ENCODE data around the gene FBXO21.

The FBXO21 gene

DNA sequence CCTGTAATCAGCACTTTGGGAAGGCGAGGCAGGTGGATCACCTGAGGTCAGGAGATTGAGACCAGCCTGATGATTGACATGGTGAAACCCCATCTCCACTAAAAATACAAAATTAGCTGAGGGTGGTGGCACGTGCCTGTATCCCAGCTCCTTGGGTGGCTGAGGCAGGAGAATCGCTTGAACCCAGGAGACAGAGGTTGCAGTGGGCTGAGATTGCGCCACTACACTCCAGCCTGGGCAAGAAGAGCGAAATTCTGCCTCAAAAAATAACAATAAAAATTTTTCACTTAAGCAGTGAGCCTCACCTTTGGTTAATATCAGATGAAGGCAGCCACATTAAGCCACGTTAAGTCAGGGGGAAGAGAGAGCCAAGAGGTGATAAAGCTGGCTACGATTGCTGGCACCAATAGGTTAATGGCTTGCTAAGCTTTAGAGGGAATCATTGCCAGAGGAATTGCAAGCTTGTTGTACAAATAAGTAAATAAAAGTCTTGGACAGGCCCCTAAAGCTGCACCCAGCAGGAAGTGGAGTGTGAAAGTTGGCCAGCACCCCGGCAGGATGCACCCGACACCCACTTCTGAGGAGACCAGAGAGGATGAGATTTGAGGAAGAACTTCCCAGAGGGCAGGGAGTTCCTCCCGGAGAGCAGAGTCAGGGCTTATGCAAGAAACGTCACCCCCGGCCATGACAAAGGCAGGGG is 49.7 kb downstream of the FBXO21 start:
- no peaks in the 10 kb centered on the region for H3K79me2 ChIP-seq (ENCODE audit: control insufficient read depth, low read length)
- no peak overlapping the region for H3K27ac ChIP-seq (ENCODE audit: low read depth, low read length)
- H3F3A ChIP-seq (ENCODE audit: control insufficient read depth, insufficient read depth), result peaks cover 8% of the 10 kb centered on the region; the same call in 1 of the 2 replicates
- H3K9me3 ChIP-seq (ENCODE audit: control insufficient read depth, insufficient read depth, low read length), result no peaks in the 10 kb centered on the region
- peaks cover 37% of the 10 kb centered on the region for H3K4me1 ChIP-seq (ENCODE audit: control insufficient read depth, low read length)
- H3K36me3 ChIP-seq (ENCODE audit: control insufficient read depth, low read length), result peaks cover 18% of the 10 kb centered on the region
- H3K27me3 ChIP-seq (ENCODE audit: control insufficient read depth, low read length), result no peaks in the 10 kb centered on the region
- H3K4me2 ChIP-seq (ENCODE audit: low read length), result no peak overlapping the region
- H3K9me2 ChIP-seq (replicated peaks; ENCODE audit: control insufficient read depth, low read length), result no peaks in the 10 kb centered on the region
- no peak overlapping the region for H3K4me3 ChIP-seq (ENCODE audit: low read length)
- no peak for TF ChIP-seq EZH2phosphoT487 (IDR thresholded peaks at IDR 0.05; ENCODE audit: borderline replicate concordance, low read length)
- TF ChIP-seq, protein P1, sequence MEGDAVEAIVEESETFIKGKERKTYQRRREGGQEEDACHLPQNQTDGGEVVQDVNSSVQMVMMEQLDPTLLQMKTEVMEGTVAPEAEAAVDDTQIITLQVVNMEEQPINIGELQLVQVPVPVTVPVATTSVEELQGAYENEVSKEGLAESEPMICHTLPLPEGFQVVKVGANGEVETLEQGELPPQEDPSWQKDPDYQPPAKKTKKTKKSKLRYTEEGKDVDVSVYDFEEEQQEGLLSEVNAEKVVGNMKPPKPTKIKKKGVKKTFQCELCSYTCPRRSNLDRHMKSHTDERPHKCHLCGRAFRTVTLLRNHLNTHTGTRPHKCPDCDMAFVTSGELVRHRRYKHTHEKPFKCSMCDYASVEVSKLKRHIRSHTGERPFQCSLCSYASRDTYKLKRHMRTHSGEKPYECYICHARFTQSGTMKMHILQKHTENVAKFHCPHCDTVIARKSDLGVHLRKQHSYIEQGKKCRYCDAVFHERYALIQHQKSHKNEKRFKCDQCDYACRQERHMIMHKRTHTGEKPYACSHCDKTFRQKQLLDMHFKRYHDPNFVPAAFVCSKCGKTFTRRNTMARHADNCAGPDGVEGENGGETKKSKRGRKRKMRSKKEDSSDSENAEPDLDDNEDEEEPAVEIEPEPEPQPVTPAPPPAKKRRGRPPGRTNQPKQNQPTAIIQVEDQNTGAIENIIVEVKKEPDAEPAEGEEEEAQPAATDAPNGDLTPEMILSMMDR (IDR thresholded peaks at IDR 0.05; ENCODE audit: low read depth, low read length, poor library complexity, severe bottlenecking), result no peak
- no peaks in the 10 kb centered on the region for H4K20me1 ChIP-seq (ENCODE audit: control insufficient read depth, insufficient read depth, low read depth, low read length)

- no peaks in the 10 kb centered on the region for H4K20me1 ChIP-seq (ENCODE audit: control insufficient read depth, insufficient read depth, low read depth, low read length)
- no peaks in the 10 kb centered on the region for H3K9me2 ChIP-seq (replicated peaks; ENCODE audit: control insufficient read depth, low read length)
- H3K4me2 ChIP-seq (ENCODE audit: low read length), result no peak overlapping the region
- no peaks in the 10 kb centered on the region for H3K27me3 ChIP-seq (ENCODE audit: control insufficient read depth, low read length)
- H3K27ac ChIP-seq (ENCODE audit: low read depth, low read length), result no peak overlapping the region
- H3K9me3 ChIP-seq (ENCODE audit: control insufficient read depth, insufficient read depth, low read length), result no peaks in the 10 kb centered on the region
- H3F3A ChIP-seq (ENCODE audit: control insufficient read depth, insufficient read depth), result peaks cover 8% of the 10 kb centered on the region; the same call in 1 of the 2 replicates
- peaks cover 38% of the 10 kb centered on the region for H3K4me1 ChIP-seq (ENCODE audit: control insufficient read depth, low read length)
- H3K36me3 ChIP-seq (ENCODE audit: control insufficient read depth, low read length), result peaks cover 10% of the 10 kb centered on the region
- no peak overlapping the region for H3K4me3 ChIP-seq (ENCODE audit: low read length)
- no peaks in the 10 kb centered on the region for H3K79me2 ChIP-seq (ENCODE audit: control insufficient read depth, low read length)
- TF ChIP-seq EZH2phosphoT487 (IDR thresholded peaks at IDR 0.05; ENCODE audit: borderline replicate concordance, low read length), result no peak
- TF ChIP-seq, protein P1 (IDR thresholded peaks at IDR 0.05; ENCODE audit: low read depth, low read length, poor library complexity, severe bottlenecking), result no peak
Measured at GRCh38 chr12:117139025-117139717, 51.1 kb downstream of the FBXO21 start.

GRCh38 chr12:117134721-117135120 is 55.5 kb downstream of the FBXO21 start:
- Histone ChIP-seq H3K27ac (ENCODE audit: low read depth, low read length) (no peak overlapping the region), H3K4me1 (ENCODE audit: control insufficient read depth, low read length) (peaks cover 11% of the 10 kb centered on the region), H3K9me3 (ENCODE audit: control insufficient read depth, insufficient read depth, low read length) (no peaks in the 10 kb centered on the region), H3F3A (ENCODE audit: control insufficient read depth, insufficient read depth) (no peaks in the 10 kb centered on the region), H3K36me3 (ENCODE audit: control insufficient read depth, low read length) (no peaks in the 10 kb centered on the region), H4K20me1 (ENCODE audit: control insufficient read depth, insufficient read depth, low read depth, low read length) (no peaks in the 10 kb centered on the region), H3K4me3 (ENCODE audit: low read length) (no peak overlapping the region), H3K79me2 (ENCODE audit: control insufficient read depth, low read length) (no peaks in the 10 kb centered on the region), H3K4me2 (ENCODE audit: low read length) (no peak overlapping the region), H3K27me3 (ENCODE audit: control insufficient read depth, low read length) (no peaks in the 10 kb centered on the region), H3K9me2 (replicated peaks; ENCODE audit: control insufficient read depth, low read length) (no peaks in the 10 kb centered on the region)
- TF ChIP-seq EZH2phosphoT487 (IDR thresholded peaks at IDR 0.05; ENCODE audit: borderline replicate concordance, low read length), result no peak
- TF ChIP-seq, protein P1 (IDR thresholded peaks at IDR 0.05; ENCODE audit: low read depth, low read length, poor library complexity, severe bottlenecking), result no peak

Measured in DOHH2 (cell line).